ENCODE results near the gene FBXL3. TPM values are rescaled to one million over a fixed set of nuclear protein-coding genes. Genes with fewer than 3 reads are reported as not detected.
"Not testable (repeated sequence)": the region's sequence is repeated elsewhere in the genome, so short reads cannot be mapped to it uniquely, and the experiment has no call there.

FBXL3 gene
- polyA plus RNA-seq, 1 donor (not counting 4 experiments of a cell fraction or from before 2014, with no cell fraction given), result 25.4 TPM

GRCh38 chr13:76965759-76966421 is 61.1 kb downstream of the FBXL3 start:
- H3K4me3 ChIP-seq (ENCODE audit: control insufficient read depth in 2 of 3, extremely low read depth in 1 of 3, insufficient read depth in 2 of 3, low read depth in 1 of 3, low read length in 3 of 3), result no peak overlapping the region
- no peaks in the 10 kb centered on the region for H3K9me3 ChIP-seq (ENCODE audit: control insufficient read depth, low read depth, low read length)
- no peaks in the 10 kb centered on the region for H3K79me2 ChIP-seq (ENCODE audit: control insufficient read depth, insufficient read depth, low read length)
- no peak overlapping the region for H3K4me2 ChIP-seq (ENCODE audit: control insufficient read depth, extremely low read depth, insufficient read depth, low read depth, low read length)
- H3K9me1 ChIP-seq (ENCODE audit: control insufficient read depth, extremely low read depth, insufficient read depth, low read length), result no peaks in the 10 kb centered on the region
- no peak overlapping the region for H2AFZ ChIP-seq (ENCODE audit: control insufficient read depth, low read length)
- H3K9ac ChIP-seq (ENCODE audit: control insufficient read depth, extremely low read depth, insufficient read depth, low read length), result no peak overlapping the region
- H3K27me3 ChIP-seq (ENCODE audit: control insufficient read depth, extremely low read depth, insufficient read depth, low read length), result no peaks in the 10 kb centered on the region
- no peaks in the 10 kb centered on the region for H3K36me3 ChIP-seq (ENCODE audit: control insufficient read depth in 2 of 2, extremely low read depth in 1 of 2, insufficient read depth in 2 of 2, low read length in 2 of 2)
- H4K20me1 ChIP-seq (ENCODE audit: control insufficient read depth, extremely low read depth, insufficient read depth, low read length), result no peaks in the 10 kb centered on the region
- dilution Hi-C loops (cut with MboI; ENCODE audit: extremely low pct_ligation_motif_present, low sequenced_read_pairs), result no loop called here
- no peak for TF ChIP-seq CTCF (optimal IDR thresholded peaks at IDR 0.05 in 1 of 3, IDR thresholded peaks at IDR 0.05 in 1 of 3, conservative IDR thresholded peaks at IDR 0.05 in 1 of 3; ENCODE audit: extremely low read depth in 1 of 3, insufficient read depth in 2 of 3, low read length in 3 of 3)
- no peak for TF ChIP-seq EZH2 (IDR thresholded peaks at IDR 0.05; ENCODE audit: low read length)
- DNase-seq (ENCODE audit: low read depth, low spot score) (no peak), FAIRE-seq (no peak)
- H3K4me1 ChIP-seq (ENCODE audit: control insufficient read depth, extremely low read depth, insufficient read depth, low read length), result peaks cover 10% of the 10 kb centered on the region
- H3K27ac ChIP-seq (ENCODE audit: control insufficient read depth, insufficient read depth, low read length), result no peak overlapping the region

- H3K27me3 ChIP-seq (ENCODE audit: control insufficient read depth, extremely low read depth, insufficient read depth, low read length); H3K4me2 ChIP-seq (ENCODE audit: control insufficient read depth, extremely low read depth, insufficient read depth, low read depth, low read length); DNase-seq (ENCODE audit: low read depth, low spot score); H3K9me3 ChIP-seq (ENCODE audit: control insufficient read depth, low read depth, low read length); H3K36me3 ChIP-seq (ENCODE audit: control insufficient read depth in 2 of 2, extremely low read depth in 1 of 2, insufficient read depth in 2 of 2, low read length in 2 of 2); dilution Hi-C loops (cut with MboI; ENCODE audit: extremely low pct_ligation_motif_present, low sequenced_read_pairs); H3K4me1 ChIP-seq (ENCODE audit: control insufficient read depth, extremely low read depth, insufficient read depth, low read length); H3K9me1 ChIP-seq (ENCODE audit: control insufficient read depth, extremely low read depth, insufficient read depth, low read length); H3K4me3 ChIP-seq (ENCODE audit: control insufficient read depth in 2 of 3, extremely low read depth in 1 of 3, insufficient read depth in 2 of 3, low read depth in 1 of 3, low read length in 3 of 3); H3K27ac ChIP-seq (ENCODE audit: control insufficient read depth, insufficient read depth, low read length); H3K79me2 ChIP-seq (ENCODE audit: control insufficient read depth, insufficient read depth, low read length); FAIRE-seq; H4K20me1 ChIP-seq (ENCODE audit: control insufficient read depth, extremely low read depth, insufficient read depth, low read length); H2AFZ ChIP-seq (ENCODE audit: control insufficient read depth, low read length); H3K9ac ChIP-seq (ENCODE audit: control insufficient read depth, extremely low read depth, insufficient read depth, low read length): not testable (repeated sequence)
Observed at GRCh38 chr13:76959734-76960133, 67.2 kb downstream of the FBXL3 start.
